ENCODE data around the gene RAD51B.

RAD51B gene

GRCh38 chr14:68491793-68492192 lies 672.2 kb downstream of the RAD51B start:
- TF ChIP-seq CTCF (IDR thresholded peaks at IDR 0.05; ENCODE audit: insufficient read depth, missing control alignments) = no peak
- FAIRE-seq = no peak

GRCh38 chr14:68492381-68493151 lies 673.0 kb downstream of the RAD51B start:
- FAIRE-seq (no peak), DNase-seq (ENCODE audit: insufficient read length, low spot score) (no peak)
- TF ChIP-seq CTCF (IDR thresholded peaks at IDR 0.05; ENCODE audit: insufficient read depth, missing control alignments) = no peak

More at GRCh38 chr14:68491793-68492192, 672.2 kb downstream of the RAD51B start:
- DNase-seq (ENCODE audit: insufficient read length, low spot score) = no peak

- TF ChIP-seq CTCF (IDR thresholded peaks at IDR 0.05; ENCODE audit: insufficient read depth, missing control alignments) = no peak
- no peak for FAIRE-seq
- DNase-seq (ENCODE audit: insufficient read length, low spot score) = no peak
These were observed 673.8 kb downstream of the RAD51B start for GRCh38 chr14:68493152-68493911.

- no peak for TF ChIP-seq CTCF (IDR thresholded peaks at IDR 0.05; ENCODE audit: insufficient read depth, missing control alignments)
- DNase-seq (ENCODE audit: insufficient read length, low spot score) = no peak
- FAIRE-seq = no peak
These were observed 675.8 kb downstream of the RAD51B start for GRCh38 chr14:68495101-68496039.

- no peak for TF ChIP-seq CTCF (IDR thresholded peaks at IDR 0.05; ENCODE audit: insufficient read depth, missing control alignments)
- no peak for FAIRE-seq
- no peak for DNase-seq (ENCODE audit: insufficient read length, low spot score)
These were observed 677.4 kb downstream of the RAD51B start for GRCh38 chr14:68497011-68497410.

GRCh38 chr14:68499451-68499850 lies 679.9 kb downstream of the RAD51B start:
- TF ChIP-seq CTCF (IDR thresholded peaks at IDR 0.05; ENCODE audit: insufficient read depth, missing control alignments) = no peak
- DNase-seq (ENCODE audit: insufficient read length, low spot score) (no peak), FAIRE-seq (no peak)
